HEK293 (cell line): ENCODE results near the gene KRT36.

Experiments used
- CTCF ChIA-PET: fragments of 350-600 bp; formaldehyde crosslinking; extraction: SDS; loops from one replicate; lab custom pipeline; 2021; ENCODE audit warnings: antibody characterized with exemption; lab: Yijun Ruan, JAX
- POLR2A ChIA-PET: fragments of 300-600 bp; formaldehyde crosslinking; extraction: SDS; loops from one replicate; lab custom pipeline; 2020; ENCODE audit warnings: antibody characterized with exemption, inconsistent platforms; lab: Yijun Ruan, JAX
- H3K27ac ChIP-seq: fragments of 200-500 bp; sonication (Bioruptor generic); 2 replicates; pipeline ENCODE4 v1.5.1; 2014; ENCODE audit warnings: low read depth, low read length, control low read depth, inconsistent platforms; ENCODE audit errors: extremely low read depth
- H3K36me3 ChIP-seq, 2 experiments: fragments of 200-500 bp in 1 of 2; sonication (Bioruptor generic) in 1 of 2; 1 replicate in 1 of 2; 2 replicates in 1 of 2; pipeline ENCODE4 v1.5.1; 2014 to 2017; ENCODE audit warnings: inconsistent platforms in 2 of 2, low read length in 2 of 2; ENCODE audit not compliant: control insufficient read depth in 2 of 2, insufficient read depth in 1 of 2
- H3K4me1 ChIP-seq: fragments of 200-500 bp; sonication (Bioruptor generic); 2 replicates; pipeline ENCODE4 v1.5.1; 2014; ENCODE audit warnings: mild to moderate bottlenecking, low read length, inconsistent platforms; ENCODE audit not compliant: control insufficient read depth, insufficient read depth
- H3K4me3 ChIP-seq: 2 replicates; pipeline ENCODE4 v1.5.1; 2011; ENCODE audit warnings: low read depth, mild to moderate bottlenecking, control low read depth, low read length, moderate library complexity
- H3K9me3 ChIP-seq: fragments of 200-500 bp; sonication (Bioruptor generic); 2 replicates; pipeline ENCODE4 v1.5.1; 2014; ENCODE audit warnings: low read depth, low read length, inconsistent platforms; ENCODE audit not compliant: control insufficient read depth, insufficient read depth
- FEZF1 ChIP-seq: fragments of 450-650 bp; formaldehyde crosslinking; IDR thresholded peaks from 2 replicates; pipeline ENCODE4 v1.5.1; 2016; ENCODE audit warnings: missing biosample characterization, missing genetic modification characterization
- IKZF3 ChIP-seq: fragments of 450-650 bp; IDR thresholded peaks from 2 replicates; pipeline ENCODE4 v1.5.0; 2018; ENCODE audit warnings: missing biosample characterization, mild to moderate bottlenecking, missing genetic modification characterization, moderate library complexity
- KLF9 ChIP-seq: fragments of 450-650 bp; formaldehyde crosslinking; IDR thresholded peaks from 2 replicates; pipeline ENCODE4 v1.5.1; 2016; ENCODE audit warnings: missing biosample characterization, missing genetic modification characterization, low read depth
- OSR2 ChIP-seq: fragments of 450-650 bp; formaldehyde crosslinking; IDR thresholded peaks from 2 replicates; pipeline ENCODE4 v1.5.1; 2016; ENCODE audit warnings: missing biosample characterization, missing genetic modification characterization
- SCRT1 ChIP-seq: fragments of 450-650 bp; formaldehyde crosslinking; IDR thresholded peaks from 2 replicates; pipeline ENCODE4 v1.5.1; 2016; ENCODE audit warnings: missing biosample characterization, missing genetic modification characterization, borderline replicate concordance
- YY1 ChIP-seq: fragments of 450-650 bp; formaldehyde crosslinking; IDR thresholded peaks from 2 replicates; pipeline ENCODE4 v1.5.1; 2018; ENCODE audit warnings: missing biosample characterization, missing genetic modification characterization
- ZEB2 ChIP-seq: fragments of 450-650 bp; formaldehyde crosslinking; IDR thresholded peaks from 2 replicates; pipeline ENCODE4 v1.5.1; 2016; ENCODE audit warnings: missing biosample characterization, missing genetic modification characterization
- ZFP3 ChIP-seq: fragments of 450-650 bp; formaldehyde crosslinking; IDR thresholded peaks from 2 replicates; pipeline ENCODE4 v1.5.1; 2016; ENCODE audit warnings: low read depth, missing biosample characterization, missing genetic modification characterization
- ZNF18 ChIP-seq: fragments of 450-650 bp; formaldehyde crosslinking; IDR thresholded peaks from 2 replicates; pipeline ENCODE4 v1.5.1; 2016; ENCODE audit warnings: missing biosample characterization, missing genetic modification characterization
- ZNF184 ChIP-seq: fragments of 450-650 bp; IDR thresholded peaks from 2 replicates; pipeline ENCODE4 v1.5.1; 2018; ENCODE audit warnings: missing biosample characterization, mild to moderate bottlenecking, missing genetic modification characterization
- ZNF248 ChIP-seq: fragments of 450-650 bp; formaldehyde crosslinking; IDR thresholded peaks from 2 replicates; pipeline ENCODE4 v1.5.1; 2017; ENCODE audit warnings: missing biosample characterization, missing genetic modification characterization
- ZNF37A ChIP-seq: fragments of 450-650 bp; IDR thresholded peaks from 2 replicates; pipeline ENCODE4 v1.5.1; 2018; ENCODE audit warnings: missing biosample characterization, missing genetic modification characterization
- ZNF658 ChIP-seq: fragments of 450-650 bp; formaldehyde crosslinking; IDR thresholded peaks from 2 replicates; pipeline ENCODE4; 2016; ENCODE audit warnings: missing biosample characterization, missing genetic modification characterization
- ZNF670 ChIP-seq: fragments of 450-650 bp; formaldehyde crosslinking; IDR thresholded peaks from 2 replicates; pipeline ENCODE4 v1.5.1; 2016; ENCODE audit warnings: missing biosample characterization, missing genetic modification characterization, low read depth
- ZNF701 ChIP-seq: fragments of 450-650 bp; formaldehyde crosslinking; IDR thresholded peaks from 2 replicates; pipeline ENCODE4 v1.5.1; 2016; ENCODE audit warnings: missing biosample characterization, missing genetic modification characterization
- TF ChIP-seq, protein P1 (sequence below): fragments of 450-650 bp; formaldehyde crosslinking; IDR thresholded peaks from 2 replicates; pipeline ENCODE4 v1.5.1; 2016; ENCODE audit warnings: missing biosample characterization, missing genetic modification characterization

KRT36 gene

DNA sequence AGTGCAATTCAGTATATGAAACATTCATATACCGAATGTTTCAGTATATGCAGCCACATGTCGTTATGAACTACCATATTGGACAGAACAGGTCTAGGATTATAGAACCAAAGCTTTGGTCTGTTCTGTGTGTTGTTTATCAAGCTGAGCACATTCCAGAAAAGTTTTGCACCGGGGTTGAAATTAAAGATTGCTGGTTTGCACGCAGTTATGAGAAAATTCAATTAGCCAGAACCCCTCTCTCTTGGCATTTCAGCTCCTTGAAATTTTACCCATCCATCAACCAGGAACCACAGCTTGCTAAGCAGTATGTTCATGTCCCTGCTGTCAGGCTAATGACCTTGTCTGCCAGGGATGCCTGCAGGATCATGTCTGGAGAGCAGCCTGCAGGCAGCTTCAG, 32.0 kb downstream of the KRT36 start:
- POLR2A ChIA-PET, result no interaction called here
- Histone ChIP-seq H3K9me3 (no peaks in the 10 kb centered on the region), H3K4me1 (no peaks in the 10 kb centered on the region), H3K4me3 (no peak overlapping the region), H3K27ac (no peak overlapping the region), H3K36me3 (no peaks in the 10 kb centered on the region)
- TF ChIP-seq ZNF658, result no peak
- TF ChIP-seq ZEB2 (tag by site-specific recombination), result no peak
- no peak for TF ChIP-seq IKZF3 (tag by site-specific recombination)
- no peak for TF ChIP-seq ZNF248 (tag by site-specific recombination)
- no peak for TF ChIP-seq ZNF37A (tag by site-specific recombination)
- no peak for TF ChIP-seq KLF9 (tag by site-specific recombination)
- CTCF ChIA-PET, result interaction anchor here (0.6 to 1.3 kb wide), 3 partner anchors 40 to 210 kb away, joined by 3 to 5 read pairs (median 4); no protein-coding TSS in a partner anchor

GRCh38 chr17:41456204-41456603, 33.5 kb downstream of the KRT36 start:
- H3K9me3 ChIP-seq, result no peaks in the 10 kb centered on the region
- H3K36me3 ChIP-seq, result no peaks in the 10 kb centered on the region
- TF ChIP-seq ZFP3 (tag by site-specific recombination) (no peak), OSR2 (tag by site-specific recombination) (no peak), ZNF18 (tag by site-specific recombination) (no peak), YY1 (no peak)
- TF ChIP-seq, protein P1, sequence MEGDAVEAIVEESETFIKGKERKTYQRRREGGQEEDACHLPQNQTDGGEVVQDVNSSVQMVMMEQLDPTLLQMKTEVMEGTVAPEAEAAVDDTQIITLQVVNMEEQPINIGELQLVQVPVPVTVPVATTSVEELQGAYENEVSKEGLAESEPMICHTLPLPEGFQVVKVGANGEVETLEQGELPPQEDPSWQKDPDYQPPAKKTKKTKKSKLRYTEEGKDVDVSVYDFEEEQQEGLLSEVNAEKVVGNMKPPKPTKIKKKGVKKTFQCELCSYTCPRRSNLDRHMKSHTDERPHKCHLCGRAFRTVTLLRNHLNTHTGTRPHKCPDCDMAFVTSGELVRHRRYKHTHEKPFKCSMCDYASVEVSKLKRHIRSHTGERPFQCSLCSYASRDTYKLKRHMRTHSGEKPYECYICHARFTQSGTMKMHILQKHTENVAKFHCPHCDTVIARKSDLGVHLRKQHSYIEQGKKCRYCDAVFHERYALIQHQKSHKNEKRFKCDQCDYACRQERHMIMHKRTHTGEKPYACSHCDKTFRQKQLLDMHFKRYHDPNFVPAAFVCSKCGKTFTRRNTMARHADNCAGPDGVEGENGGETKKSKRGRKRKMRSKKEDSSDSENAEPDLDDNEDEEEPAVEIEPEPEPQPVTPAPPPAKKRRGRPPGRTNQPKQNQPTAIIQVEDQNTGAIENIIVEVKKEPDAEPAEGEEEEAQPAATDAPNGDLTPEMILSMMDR (tag by site-specific recombination), result peak; percentile 40; the same call in 1 of the 2 replicates
- H3K27ac ChIP-seq, result no peak overlapping the region
- no peak overlapping the region for H3K4me3 ChIP-seq
- no peaks in the 10 kb centered on the region for H3K4me1 ChIP-seq
- ChIA-PET POLR2A (no interaction called here), CTCF (no interaction called here)

DNA sequence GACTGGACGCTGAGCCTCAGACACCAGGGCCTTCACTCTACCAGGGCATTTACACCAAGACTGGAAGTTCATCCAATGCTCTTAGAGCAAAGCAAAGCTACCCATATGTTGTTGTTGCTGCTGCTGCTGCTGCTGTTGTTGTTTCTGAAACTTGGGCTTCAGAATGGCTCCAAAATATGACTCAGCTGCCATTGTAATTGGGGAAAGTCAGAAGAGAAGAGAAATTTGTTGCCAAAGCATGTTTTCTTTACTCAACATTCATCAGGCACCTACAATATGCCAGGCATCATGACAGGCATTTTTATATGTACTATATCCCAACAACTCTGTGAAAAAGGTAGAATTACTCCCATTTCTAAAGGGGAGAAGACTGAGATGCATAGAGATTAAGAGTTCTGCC, 34.5 kb downstream of the KRT36 start:
- ChIA-PET CTCF (no interaction called here), POLR2A (no interaction called here)
- Histone ChIP-seq H3K4me1 (no peaks in the 10 kb centered on the region), H3K36me3 (no peaks in the 10 kb centered on the region), H3K4me3 (no peak overlapping the region), H3K9me3 (no peaks in the 10 kb centered on the region), H3K27ac (no peak overlapping the region)
- no peak for TF ChIP-seq ZNF184 (tag by site-specific recombination)
- TF ChIP-seq, protein P1 (tag by site-specific recombination), result no peak
- no peak for TF ChIP-seq FEZF1 (tag by site-specific recombination)
- no peak for TF ChIP-seq ZNF701 (tag by site-specific recombination)
- TF ChIP-seq SCRT1, result no peak
- TF ChIP-seq ZNF670 (tag by site-specific recombination), result no peak
- TF ChIP-seq, all 188 proteins: peak for 0
